HepG2 (cell line): ENCODE results near the gene SS18L1. TPM values are rescaled to one million over a fixed set of nuclear protein-coding genes. Genes with fewer than 3 reads are reported as not detected.

Experiments used
- GABPB1 ChIP-seq: IDR thresholded peaks from 2 replicates; pipeline ENCODE4 v1.6.1; 2016; ENCODE audit warnings: mild to moderate bottlenecking, missing genetic modification reagents, moderate library complexity, missing compliant biosample characterization
- GFI1 ChIP-seq: sonication (generic); formaldehyde crosslinking; IDR thresholded peaks from 2 replicates; pipeline ENCODE4 v1.5.0; 2020; ENCODE audit warnings: missing genetic modification reagents, mild to moderate bottlenecking, borderline replicate concordance
- HCFC1 ChIP-seq: fragments of 150-350 bp; IDR thresholded peaks from 2 replicates; pipeline ENCODE4 v1.6.1; 2014; ENCODE audit warnings: low read depth, low read length
- HHEX ChIP-seq: IDR thresholded peaks from 2 replicates; pipeline ENCODE4 v1.6.1; 2016; ENCODE audit warnings: control low read depth
- IRF1 ChIP-seq: sonication (generic); formaldehyde crosslinking; IDR thresholded peaks from 2 replicates; pipeline ENCODE4 v1.4.0; 2020; ENCODE audit warnings: low read depth, mild to moderate bottlenecking, missing genetic modification reagents
- KAT7 ChIP-seq: IDR thresholded peaks from 2 replicates; pipeline ENCODE4 v1.6.1; 2018; ENCODE audit warnings: borderline replicate concordance, missing compliant biosample characterization
- KLF13 ChIP-seq: sonication (generic); formaldehyde crosslinking; IDR thresholded peaks from 2 replicates; pipeline ENCODE4 v1.4.0; 2020; ENCODE audit warnings: mild to moderate bottlenecking, missing genetic modification reagents
- MED13 ChIP-seq: sonication (generic); formaldehyde crosslinking; IDR thresholded peaks from 2 replicates; pipeline ENCODE4 v1.5.0; 2020; ENCODE audit warnings: missing genetic modification reagents
- RAD51 ChIP-seq: fragments of 450-650 bp; IDR thresholded peaks from 2 replicates; pipeline ENCODE4 v1.6.1; 2016; ENCODE audit warnings: borderline replicate concordance
- SIX1 ChIP-seq: sonication (generic); formaldehyde crosslinking; IDR thresholded peaks from 2 replicates; pipeline ENCODE4 v1.4.0; 2020; ENCODE audit warnings: missing genetic modification reagents, borderline replicate concordance
- SMAD1 ChIP-seq: sonication (generic); formaldehyde crosslinking; IDR thresholded peaks from 2 replicates; pipeline ENCODE4 v1.4.0; 2020; ENCODE audit warnings: missing genetic modification reagents, low read depth, mild to moderate bottlenecking, borderline replicate concordance
- SMAD3 ChIP-seq: sonication (generic); formaldehyde crosslinking; IDR thresholded peaks from 2 replicates; pipeline ENCODE4 v1.4.0; 2020; ENCODE audit warnings: missing genetic modification reagents
- SSRP1 ChIP-seq: IDR thresholded peaks from 2 replicates; pipeline ENCODE4 v1.6.1; 2016; ENCODE audit warnings: control low read depth
- U2AF1 ChIP-seq: fragments of 200-400 bp; formaldehyde crosslinking; optimal IDR thresholded peaks from 2 replicates; pipeline ENCODE3; 2017; ENCODE audit warnings: mild to moderate bottlenecking, low read depth, low read length
- YY1 ChIP-seq: IDR thresholded peaks from 2 replicates; pipeline ENCODE4 v1.6.1; 2011; ENCODE audit warnings: low read length, low read depth, moderate library complexity, mild to moderate bottlenecking; ENCODE audit not compliant: insufficient read depth, insufficient replicate concordance
- ZMYM2 ChIP-seq: sonication (generic); formaldehyde crosslinking; IDR thresholded peaks from 2 replicates; pipeline ENCODE4 v1.8.0; 2022; ENCODE audit warnings: mild to moderate bottlenecking, missing genetic modification reagents
- ZNF431 ChIP-seq: sonication (generic); formaldehyde crosslinking; IDR thresholded peaks from 2 replicates; pipeline ENCODE4 v1.9.0; 2022; ENCODE audit warnings: missing genetic modification reagents, low read depth, mild to moderate bottlenecking, borderline replicate concordance
- ZNF605 ChIP-seq: sonication (generic); formaldehyde crosslinking; IDR thresholded peaks from 2 replicates; pipeline ENCODE4 v1.8.0; 2022; ENCODE audit warnings: mild to moderate bottlenecking, missing genetic modification reagents
- ZNF781 ChIP-seq: sonication (generic); formaldehyde crosslinking; IDR thresholded peaks from 2 replicates; pipeline ENCODE4 v1.5.1; 2020; ENCODE audit warnings: borderline replicate concordance, mild to moderate bottlenecking, missing genetic modification reagents; ENCODE audit errors: not compliant biosample characterization
- polyA plus RNA-seq, 8 experiments: library from polyadenylated mRNA; depleted of rRNA in 3 of 8; stranded (reverse) in 7 of 8; unstranded in 1 of 8; fragments of >200 nt; fragmentation: Illumina TruSeq in 4 of 8; extraction: Trizol in 4 of 8; gene quantifications; 2 replicates each; pipeline versions ENCODE4 v1.2.1 to v1.2.3, GENCODE V29; 2011 to 2016; ENCODE audit warnings: low read depth in 4 of 8, missing spikeins in 1 of 8, mixed read lengths in 1 of 8; ENCODE audit not compliant: insufficient read depth in 1 of 8
- total RNA-seq, 5 experiments: library from RNA; depleted of rRNA; stranded (reverse); fragments of >200 nt; fragmentation: Illumina TruSeq; extraction: Trizol; gene quantifications; 2 replicates each; pipeline ENCODE4 v1.2.3, GENCODE V29; 2016; ENCODE audit warnings: low read depth in 1 of 5
- TF ChIP-seq, protein P1 (sequence below): sonication (generic); formaldehyde crosslinking; IDR thresholded peaks from 2 replicates; pipeline ENCODE4 v1.5.1; 2020; ENCODE audit warnings: mild to moderate bottlenecking, moderate library complexity, missing genetic modification reagents
- TF ChIP-seq, protein P2 (sequence below): sonication (generic); formaldehyde crosslinking; IDR thresholded peaks from 2 replicates; pipeline ENCODE4 v1.5.0; 2020; ENCODE audit warnings: missing genetic modification reagents
- TF ChIP-seq, protein P3 (sequence below): sonication (generic); formaldehyde crosslinking; IDR thresholded peaks from 2 replicates; pipeline ENCODE4 v1.8.0; 2023; ENCODE audit warnings: mild to moderate bottlenecking, missing genetic modification reagents
- TF ChIP-seq, protein P4 (sequence below): sonication (generic); formaldehyde crosslinking; IDR thresholded peaks from 2 replicates; pipeline ENCODE4 v1.5.1; 2020; ENCODE audit warnings: missing genetic modification reagents, mild to moderate bottlenecking, borderline replicate concordance

SS18L1 gene
- total and polyA plus RNA-seq, 2 of the 13 experiments (the other 11 are each of a cell fraction or from before 2014, with no cell fraction given): 17.8 to 27.6 TPM

DNA sequence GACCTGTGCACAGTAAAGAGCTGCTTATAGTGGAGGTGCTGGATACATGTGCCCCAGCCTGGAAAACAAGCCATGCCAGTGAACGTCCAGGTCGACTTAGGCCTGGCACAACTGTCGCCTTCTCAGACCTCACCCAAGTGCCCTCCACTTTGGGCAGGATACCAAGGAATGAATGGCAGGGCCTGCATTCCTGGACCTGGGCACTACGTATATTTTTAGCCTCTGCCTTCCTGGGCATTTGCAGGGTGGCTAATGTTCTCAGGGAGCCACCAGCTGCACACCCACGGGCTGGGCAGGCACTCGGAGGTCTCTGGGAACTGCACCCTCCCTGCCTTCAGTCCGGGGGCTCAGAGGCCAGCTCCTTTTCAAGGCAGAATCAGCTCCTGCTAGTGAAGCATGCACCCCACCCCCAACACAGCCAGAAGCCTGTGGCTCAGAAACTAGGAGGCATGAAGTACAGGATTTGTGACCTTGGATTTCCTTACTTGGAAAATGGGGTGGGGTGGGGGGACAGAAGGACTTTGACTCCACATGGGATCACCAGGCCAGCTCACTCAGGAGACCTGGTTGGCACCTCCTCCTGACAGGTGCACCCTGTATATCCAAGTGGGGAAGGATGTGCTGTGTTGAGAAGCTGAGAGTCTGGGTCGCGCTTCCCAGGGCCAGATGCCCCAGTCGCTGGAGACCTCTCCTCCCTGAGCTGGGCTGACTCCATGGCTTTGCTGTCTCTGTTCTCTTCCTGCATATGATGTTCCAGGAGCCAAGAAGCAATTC is 23.8 kb upstream of the SS18L1 start (continued):
- TF ChIP-seq SMAD1 (CRISPR knock-in tag): 0 out of 2 replicates have a peak, but pooled peaks have one; percentile 50
- TF ChIP-seq ZMYM2 (CRISPR knock-in tag): no peak
- TF ChIP-seq RAD51: no peak
- TF ChIP-seq KAT7 (CRISPR knock-in tag): no peak
- TF ChIP-seq SMAD3 (CRISPR knock-in tag): no peak
- TF ChIP-seq MED13 (CRISPR knock-in tag): no peak
- no peak for TF ChIP-seq HCFC1
- peak; percentile 40; the same call in 1 of the 2 replicates for TF ChIP-seq GABPB1 (CRISPR knock-in tag)
- no peak for TF ChIP-seq SSRP1
- TF ChIP-seq U2AF1: peak; percentile 57
- no peak for TF ChIP-seq ZNF431 (CRISPR knock-in tag)
- TF ChIP-seq, protein P1, sequence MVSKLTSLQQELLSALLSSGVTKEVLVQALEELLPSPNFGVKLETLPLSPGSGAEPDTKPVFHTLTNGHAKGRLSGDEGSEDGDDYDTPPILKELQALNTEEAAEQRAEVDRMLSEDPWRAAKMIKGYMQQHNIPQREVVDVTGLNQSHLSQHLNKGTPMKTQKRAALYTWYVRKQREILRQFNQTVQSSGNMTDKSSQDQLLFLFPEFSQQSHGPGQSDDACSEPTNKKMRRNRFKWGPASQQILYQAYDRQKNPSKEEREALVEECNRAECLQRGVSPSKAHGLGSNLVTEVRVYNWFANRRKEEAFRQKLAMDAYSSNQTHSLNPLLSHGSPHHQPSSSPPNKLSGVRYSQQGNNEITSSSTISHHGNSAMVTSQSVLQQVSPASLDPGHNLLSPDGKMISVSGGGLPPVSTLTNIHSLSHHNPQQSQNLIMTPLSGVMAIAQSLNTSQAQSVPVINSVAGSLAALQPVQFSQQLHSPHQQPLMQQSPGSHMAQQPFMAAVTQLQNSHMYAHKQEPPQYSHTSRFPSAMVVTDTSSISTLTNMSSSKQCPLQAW (CRISPR knock-in tag): peak; percentile 59; the same call in 1 of the 2 replicates
- TF ChIP-seq SIX1 (CRISPR knock-in tag): 0 out of 2 replicates have a peak, but pooled peaks have one; percentile 8
- no peak; the same call in 1 of the 2 replicates for TF ChIP-seq KLF13 (CRISPR knock-in tag)
- no peak for TF ChIP-seq ZNF605 (CRISPR knock-in tag)
- TF ChIP-seq IRF1 (CRISPR knock-in tag): no peak
- TF ChIP-seq ZNF781: no peak
- TF ChIP-seq, protein P2, sequence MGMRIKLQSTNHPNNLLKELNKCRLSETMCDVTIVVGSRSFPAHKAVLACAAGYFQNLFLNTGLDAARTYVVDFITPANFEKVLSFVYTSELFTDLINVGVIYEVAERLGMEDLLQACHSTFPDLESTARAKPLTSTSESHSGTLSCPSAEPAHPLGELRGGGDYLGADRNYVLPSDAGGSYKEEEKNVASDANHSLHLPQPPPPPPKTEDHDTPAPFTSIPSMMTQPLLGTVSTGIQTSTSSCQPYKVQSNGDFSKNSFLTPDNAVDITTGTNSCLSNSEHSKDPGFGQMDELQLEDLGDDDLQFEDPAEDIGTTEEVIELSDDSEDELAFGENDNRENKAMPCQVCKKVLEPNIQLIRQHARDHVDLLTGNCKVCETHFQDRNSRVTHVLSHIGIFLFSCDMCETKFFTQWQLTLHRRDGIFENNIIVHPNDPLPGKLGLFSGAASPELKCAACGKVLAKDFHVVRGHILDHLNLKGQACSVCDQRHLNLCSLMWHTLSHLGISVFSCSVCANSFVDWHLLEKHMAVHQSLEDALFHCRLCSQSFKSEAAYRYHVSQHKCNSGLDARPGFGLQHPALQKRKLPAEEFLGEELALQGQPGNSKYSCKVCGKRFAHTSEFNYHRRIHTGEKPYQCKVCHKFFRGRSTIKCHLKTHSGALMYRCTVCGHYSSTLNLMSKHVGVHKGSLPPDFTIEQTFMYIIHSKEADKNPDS (CRISPR knock-in tag): no peak
- TF ChIP-seq YY1: no peak
- TF ChIP-seq GFI1 (CRISPR knock-in tag): peak; percentile 93; the same call in 1 of the 2 replicates
- TF ChIP-seq HHEX (CRISPR knock-in tag): no peak
- TF ChIP-seq, protein P3, sequence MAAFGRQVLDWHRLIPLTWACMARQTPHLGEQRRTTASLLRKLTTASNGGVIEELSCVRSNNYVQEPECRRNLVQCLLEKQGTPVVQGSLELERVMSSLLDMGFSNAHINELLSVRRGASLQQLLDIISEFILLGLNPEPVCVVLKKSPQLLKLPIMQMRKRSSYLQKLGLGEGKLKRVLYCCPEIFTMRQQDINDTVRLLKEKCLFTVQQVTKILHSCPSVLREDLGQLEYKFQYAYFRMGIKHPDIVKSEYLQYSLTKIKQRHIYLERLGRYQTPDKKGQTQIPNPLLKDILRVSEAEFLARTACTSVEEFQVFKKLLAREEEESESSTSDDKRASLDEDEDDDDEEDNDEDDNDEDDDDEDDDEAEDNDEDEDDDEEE (CRISPR knock-in tag): peak; percentile 82; the same call in 1 of the 2 replicates
- TF ChIP-seq, protein P4, sequence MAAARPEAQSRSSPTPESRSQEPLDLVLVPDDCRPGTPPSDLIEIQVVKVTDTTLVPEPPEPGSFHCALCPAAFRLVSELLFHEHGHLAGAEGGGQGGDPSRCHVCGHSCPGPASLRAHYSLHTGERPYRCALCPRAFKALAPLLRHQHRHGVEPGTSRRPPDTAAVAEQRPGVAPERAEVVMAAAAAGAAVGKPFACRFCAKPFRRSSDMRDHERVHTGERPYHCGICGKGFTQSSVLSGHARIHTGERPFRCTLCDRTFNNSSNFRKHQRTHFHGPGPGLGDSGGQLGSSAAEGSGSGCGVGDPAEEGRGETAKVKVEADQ (CRISPR knock-in tag): peak; percentile 59
